Right lobe of liver (tissue), 4 donors: ENCODE results near the gene M1AP.

Experiments used
- POLR2A ChIP-seq: fragments of 450-650 bp; IDR thresholded peaks from one replicate; pipeline ENCODE4 v1.6.1; 2017; ENCODE audit warnings: antibody characterized with exemption, mild to moderate bottlenecking
- TF ChIP-seq, protein P1 (sequence below), 4 donors: fragments of 200-600 bp in 3 of 4; fragments of 450-650 bp in 1 of 4; IDR thresholded peaks; one replicate each; pipeline versions ENCODE4 v1.5.1 to v1.8.0; 2016 to 2022; ENCODE audit warnings: antibody characterized with exemption in 4 of 4, mild to moderate bottlenecking in 2 of 4
- donor health status: DM: no; HTN: no; CAD: no.
- donor health status: DM: no; HTN: no; CAD: no.
- donor health status: DM: no; HTN: yes; CAD: no.

DNA sequence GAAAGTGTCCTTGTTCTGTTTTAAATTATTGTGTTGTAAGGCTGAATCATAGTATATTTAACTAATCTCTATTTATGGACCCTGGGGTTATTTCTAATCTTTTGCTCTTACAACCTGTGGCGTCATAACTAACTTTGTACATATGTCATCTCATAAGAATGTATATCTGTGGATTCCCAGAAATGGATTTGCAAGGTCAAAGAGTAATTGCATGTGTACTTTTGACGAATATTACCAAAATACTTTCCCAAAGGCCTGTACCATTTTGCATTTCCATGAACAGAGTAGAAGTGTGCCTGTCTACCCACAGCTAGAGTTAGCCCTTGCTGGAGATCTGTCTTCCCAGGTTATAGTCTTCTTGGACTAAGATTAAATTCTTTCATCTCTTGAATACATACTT, 48.7 kb upstream of the M1AP start:
- TF ChIP-seq, protein P1, sequence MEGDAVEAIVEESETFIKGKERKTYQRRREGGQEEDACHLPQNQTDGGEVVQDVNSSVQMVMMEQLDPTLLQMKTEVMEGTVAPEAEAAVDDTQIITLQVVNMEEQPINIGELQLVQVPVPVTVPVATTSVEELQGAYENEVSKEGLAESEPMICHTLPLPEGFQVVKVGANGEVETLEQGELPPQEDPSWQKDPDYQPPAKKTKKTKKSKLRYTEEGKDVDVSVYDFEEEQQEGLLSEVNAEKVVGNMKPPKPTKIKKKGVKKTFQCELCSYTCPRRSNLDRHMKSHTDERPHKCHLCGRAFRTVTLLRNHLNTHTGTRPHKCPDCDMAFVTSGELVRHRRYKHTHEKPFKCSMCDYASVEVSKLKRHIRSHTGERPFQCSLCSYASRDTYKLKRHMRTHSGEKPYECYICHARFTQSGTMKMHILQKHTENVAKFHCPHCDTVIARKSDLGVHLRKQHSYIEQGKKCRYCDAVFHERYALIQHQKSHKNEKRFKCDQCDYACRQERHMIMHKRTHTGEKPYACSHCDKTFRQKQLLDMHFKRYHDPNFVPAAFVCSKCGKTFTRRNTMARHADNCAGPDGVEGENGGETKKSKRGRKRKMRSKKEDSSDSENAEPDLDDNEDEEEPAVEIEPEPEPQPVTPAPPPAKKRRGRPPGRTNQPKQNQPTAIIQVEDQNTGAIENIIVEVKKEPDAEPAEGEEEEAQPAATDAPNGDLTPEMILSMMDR (IDR thresholded peaks at IDR 0.05): no peak
- no peak for TF ChIP-seq POLR2A
